ENCODE measurements around the gene ZNF35. TPM values are rescaled to one million over a fixed set of nuclear protein-coding genes. Genes with fewer than 3 reads are reported as not detected.

The ZNF35 gene
- total RNA-seq, 1 experiment from 2014 or later = 11.3 TPM

GRCh38 chr3:44628716-44629115 lies 19.8 kb upstream of the ZNF35 start:
- no peaks in the 10 kb centered on the region for H3K4me1 Mint-ChIP-seq (ENCODE audit: low read depth, unreplicated experiment)
- H3K9me3 Mint-ChIP-seq (ENCODE audit: low read depth, unreplicated experiment) = peaks cover 8% of the 10 kb centered on the region
- no TSS peak for BruUV-seq (replicated peaks)
- CTCF ChIA-PET = no interaction called here
- TF ChIP-seq, protein P1, sequence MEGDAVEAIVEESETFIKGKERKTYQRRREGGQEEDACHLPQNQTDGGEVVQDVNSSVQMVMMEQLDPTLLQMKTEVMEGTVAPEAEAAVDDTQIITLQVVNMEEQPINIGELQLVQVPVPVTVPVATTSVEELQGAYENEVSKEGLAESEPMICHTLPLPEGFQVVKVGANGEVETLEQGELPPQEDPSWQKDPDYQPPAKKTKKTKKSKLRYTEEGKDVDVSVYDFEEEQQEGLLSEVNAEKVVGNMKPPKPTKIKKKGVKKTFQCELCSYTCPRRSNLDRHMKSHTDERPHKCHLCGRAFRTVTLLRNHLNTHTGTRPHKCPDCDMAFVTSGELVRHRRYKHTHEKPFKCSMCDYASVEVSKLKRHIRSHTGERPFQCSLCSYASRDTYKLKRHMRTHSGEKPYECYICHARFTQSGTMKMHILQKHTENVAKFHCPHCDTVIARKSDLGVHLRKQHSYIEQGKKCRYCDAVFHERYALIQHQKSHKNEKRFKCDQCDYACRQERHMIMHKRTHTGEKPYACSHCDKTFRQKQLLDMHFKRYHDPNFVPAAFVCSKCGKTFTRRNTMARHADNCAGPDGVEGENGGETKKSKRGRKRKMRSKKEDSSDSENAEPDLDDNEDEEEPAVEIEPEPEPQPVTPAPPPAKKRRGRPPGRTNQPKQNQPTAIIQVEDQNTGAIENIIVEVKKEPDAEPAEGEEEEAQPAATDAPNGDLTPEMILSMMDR (IDR thresholded peaks at IDR 0.05; ENCODE audit: unreplicated experiment) = no peak
- no peak overlapping the region for H3K4me3 Mint-ChIP-seq (ENCODE audit: low read depth, unreplicated experiment)
- H3K27ac Mint-ChIP-seq (ENCODE audit: unreplicated experiment) = no peak overlapping the region
- intact Hi-C loops (cut with micrococcal nuclease; ENCODE audit: unreplicated experiment) = no loop called here
- DNase-seq = no peak
- no peaks in the 10 kb centered on the region for H3K27me3 Mint-ChIP-seq (ENCODE audit: unreplicated experiment)
- peaks cover 34% of the 10 kb centered on the region for H3K36me3 Mint-ChIP-seq (ENCODE audit: insufficient read depth, unreplicated experiment)

DNA sequence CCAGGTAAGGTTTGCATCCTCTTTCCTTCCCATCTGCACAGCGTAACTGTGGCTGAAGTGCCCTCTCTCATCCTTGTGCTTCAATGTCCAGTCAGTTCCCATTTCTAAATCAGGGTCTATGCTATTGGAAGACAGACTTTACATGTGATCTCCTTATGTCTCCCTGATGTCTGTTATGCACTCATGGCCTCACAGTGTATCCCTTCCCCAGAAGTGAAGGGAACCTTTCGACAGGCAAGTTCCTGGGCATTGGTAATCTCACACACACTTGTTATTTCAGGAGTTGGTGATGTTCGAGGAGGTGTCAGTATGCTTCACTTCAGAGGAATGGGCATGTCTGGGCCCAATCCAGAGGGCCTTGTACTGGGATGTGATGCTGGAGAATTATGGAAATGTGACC lies 16.3 kb upstream of the ZNF35 start:
- CTCF ChIA-PET = no interaction called here
- no peak for DNase-seq
- Mint-ChIP-seq H3K4me1 (ENCODE audit: low read depth, unreplicated experiment) (no peaks in the 10 kb centered on the region), H3K9me3 (ENCODE audit: low read depth, unreplicated experiment) (peaks cover 10% of the 10 kb centered on the region), H3K27ac (ENCODE audit: unreplicated experiment) (no peak overlapping the region), H3K4me3 (ENCODE audit: low read depth, unreplicated experiment) (no peak overlapping the region), H3K36me3 (ENCODE audit: insufficient read depth, unreplicated experiment) (peaks cover 37% of the 10 kb centered on the region), H3K27me3 (ENCODE audit: unreplicated experiment) (no peaks in the 10 kb centered on the region)
- TF ChIP-seq, protein P1 (IDR thresholded peaks at IDR 0.05; ENCODE audit: unreplicated experiment) = no peak
- BruUV-seq (replicated peaks) = no TSS peak
- intact Hi-C loops (cut with micrococcal nuclease; ENCODE audit: unreplicated experiment) = no loop called here

- no peak overlapping the region for H3K27ac Mint-ChIP-seq (ENCODE audit: unreplicated experiment)
- no TSS peak for BruUV-seq (replicated peaks)
- TF ChIP-seq, protein P1 (IDR thresholded peaks at IDR 0.05; ENCODE audit: unreplicated experiment) = no peak
- H3K4me3 Mint-ChIP-seq (ENCODE audit: low read depth, unreplicated experiment) = no peak overlapping the region
- DNase-seq = no peak
- CTCF ChIA-PET = no interaction called here
- intact Hi-C loops (cut with micrococcal nuclease; ENCODE audit: unreplicated experiment) = no loop called here
- H3K9me3 Mint-ChIP-seq (ENCODE audit: low read depth, unreplicated experiment) = peaks cover 11% of the 10 kb centered on the region
- no peaks in the 10 kb centered on the region for H3K4me1 Mint-ChIP-seq (ENCODE audit: low read depth, unreplicated experiment)
- H3K36me3 Mint-ChIP-seq (ENCODE audit: insufficient read depth, unreplicated experiment) = peaks cover 20% of the 10 kb centered on the region
- no peaks in the 10 kb centered on the region for H3K27me3 Mint-ChIP-seq (ENCODE audit: unreplicated experiment)
Observed at GRCh38 chr3:44642337-44642736, 6.2 kb upstream of the ZNF35 start.

DNA sequence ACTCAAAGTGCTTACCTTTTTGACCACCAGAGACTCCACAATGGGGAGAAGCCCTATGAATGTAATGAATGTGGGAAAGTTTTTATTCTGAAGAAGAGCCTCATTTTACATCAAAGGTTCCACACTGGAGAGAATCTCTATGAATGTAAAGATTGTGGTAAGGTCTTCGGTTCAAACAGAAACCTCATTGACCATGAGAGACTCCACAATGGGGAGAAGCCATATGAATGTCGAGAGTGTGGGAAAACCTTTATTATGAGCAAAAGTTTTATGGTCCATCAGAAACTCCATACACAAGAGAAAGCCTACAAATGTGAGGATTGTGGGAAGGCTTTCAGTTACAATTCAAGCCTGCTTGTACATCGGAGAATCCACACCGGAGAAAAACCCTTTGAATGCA lies 5.5 kb upstream of the ZNF35 start:
- H3K4me3 Mint-ChIP-seq (ENCODE audit: low read depth, unreplicated experiment) = no peak overlapping the region
- CTCF ChIA-PET = no interaction called here
- DNase-seq = no peak
- no peak overlapping the region for H3K27ac Mint-ChIP-seq (ENCODE audit: unreplicated experiment)
- H3K9me3 Mint-ChIP-seq (ENCODE audit: low read depth, unreplicated experiment) = peaks cover 11% of the 10 kb centered on the region
- H3K4me1 Mint-ChIP-seq (ENCODE audit: low read depth, unreplicated experiment) = no peaks in the 10 kb centered on the region
- intact Hi-C loops (cut with micrococcal nuclease; ENCODE audit: unreplicated experiment) = no loop called here
- no TSS peak for BruUV-seq (replicated peaks)
- H3K36me3 Mint-ChIP-seq (ENCODE audit: insufficient read depth, unreplicated experiment) = peaks cover 16% of the 10 kb centered on the region
- no peaks in the 10 kb centered on the region for H3K27me3 Mint-ChIP-seq (ENCODE audit: unreplicated experiment)
- TF ChIP-seq, protein P1 (IDR thresholded peaks at IDR 0.05; ENCODE audit: unreplicated experiment) = no peak
